Peyer's patch (tissue), 4 donors: ENCODE results near the gene RAD51AP2. TPM values are rescaled to one million over a fixed set of nuclear protein-coding genes. Genes with fewer than 3 reads are reported as not detected.
A peak's percentile ranks its signal among the peaks of the same experiment; 100 is the strongest.
"Not testable (repeated sequence)": the region's sequence is repeated elsewhere in the genome, so short reads cannot be mapped to it uniquely, and the experiment has no call there.

Experiments
- DNase-seq, 3 donors: peaks; one replicate each; pipeline ENCODE4 v3.0.0-alpha.2; 2017 to 2019
- H3K27ac ChIP-seq, 4 donors: fragments of 200-600 bp; sonication (generic); one replicate each; pipeline ENCODE4 v1.5.1; 2016 to 2019
- H3K27me3 ChIP-seq, 2 donors: fragments of 200-600 bp; sonication (generic); one replicate each; pipeline ENCODE4 v1.5.1; 2019
- H3K36me3 ChIP-seq, 3 donors: fragments of 200-600 bp; sonication (generic); one replicate each; pipeline ENCODE4 v1.5.1; 2016 to 2019
- H3K4me1 ChIP-seq, 4 donors: fragments of 200-600 bp; sonication (generic); one replicate each; pipeline ENCODE4 v1.5.1; 2016 to 2019
- H3K4me3 ChIP-seq, 4 donors: fragments of 200-600 bp; sonication (generic); 1 replicate in 3 of 4; 2 replicates in 1 of 4; pipeline ENCODE4 v1.5.1; 2016 to 2019; ENCODE audit warnings: mild to moderate bottlenecking in 1 of 4
- H3K9me3 ChIP-seq, 4 donors: fragments of 200-600 bp; sonication (generic); one replicate each; pipeline ENCODE4 v1.5.1; 2016 to 2019; ENCODE audit warnings: mild to moderate bottlenecking in 1 of 4
- CTCF ChIP-seq, 6 experiments: fragments of 450-650 bp in 4 of 6; fragments of 200-600 bp in 2 of 6; sonication (generic) in 1 of 6; IDR thresholded peaks; one replicate each; pipeline ENCODE4 v1.5.1; 2017 to 2019; ENCODE audit warnings: antibody characterized with exemption in 6 of 6, mild to moderate bottlenecking in 3 of 6, moderate library complexity in 1 of 6
- POLR2A ChIP-seq, 2 donors: fragments of 450-650 bp; IDR thresholded peaks; one replicate each; pipeline ENCODE4 v1.5.1; 2017; ENCODE audit warnings: antibody characterized with exemption in 2 of 2, mild to moderate bottlenecking in 2 of 2, moderate library complexity in 2 of 2
- total RNA-seq, 4 donors: library from RNA; depleted of rRNA; stranded (reverse); fragments of >200 nt; gene quantifications; one replicate each; pipeline ENCODE4 v1.1.0, GENCODE V29; 2016

The RAD51AP2 gene
- not detected for total RNA-seq

GRCh38 chr2:17518212-17519154, at the start of gene RAD51AP2:
TSS of gene RAD51AP2 (minus strand) at chr2:17518440. CDS start at chr2:17518415, 25 bp downstream.
- Histone ChIP-seq H3K27me3 (no peaks in the 10 kb centered on the region), H3K4me3 (peak within 1 kb of the TSS; percentile 28 to 46 (median 36)), H3K27ac (peak within 1 kb of the TSS in 1 of 4 donors; percentile 47), H3K9me3 (no peaks in the 10 kb centered on the region), H3K4me1 (peaks cover 0 to 9% (median 0%) of the 10 kb centered on the region in 4 donors), H3K36me3 (no peaks in the 10 kb centered on the region)
- TF ChIP-seq CTCF (IDR thresholded peaks at IDR 0.05) (no peak), POLR2A (IDR thresholded peaks at IDR 0.05) (no peak)
- DNase-seq, result peak; percentile 58 to 76 (median 72)

DNA sequence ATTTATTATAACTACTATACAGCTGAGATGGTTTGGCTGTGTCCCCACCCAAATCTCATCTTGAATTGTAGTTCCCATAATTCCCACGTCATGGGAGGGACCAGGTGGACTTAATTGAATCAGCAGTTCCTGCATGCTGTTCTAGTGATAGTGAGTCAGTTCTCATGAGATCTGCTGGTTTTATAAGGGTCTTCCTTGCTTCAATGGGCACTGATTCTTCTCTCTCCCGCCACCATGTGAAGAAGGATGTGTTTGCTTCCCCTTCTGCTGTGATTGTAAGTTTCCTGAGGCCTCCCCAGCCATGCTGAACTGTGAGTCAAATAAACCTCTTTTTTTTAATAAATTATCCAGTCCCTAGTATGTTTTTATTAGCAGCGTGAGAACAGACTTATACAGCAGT, 47.5 kb upstream of the RAD51AP2 start:
- not testable (repeated sequence) for H3K36me3 ChIP-seq, H3K4me3 ChIP-seq, H3K27me3 ChIP-seq, H3K27ac ChIP-seq, H3K9me3 ChIP-seq, H3K4me1 ChIP-seq, DNase-seq

GRCh38 chr2:17558878-17559277, 40.6 kb upstream of the RAD51AP2 start:
- no peaks in the 10 kb centered on the region for H3K9me3 ChIP-seq
- no peak overlapping the region for H3K27ac ChIP-seq
- TF ChIP-seq POLR2A (IDR thresholded peaks at IDR 0.05), result no peak
- TF ChIP-seq CTCF (IDR thresholded peaks at IDR 0.05), result no peak
- no peaks in the 10 kb centered on the region for H3K27me3 ChIP-seq
- H3K36me3 ChIP-seq, result no peaks in the 10 kb centered on the region
- no peak for DNase-seq
- no peaks in the 10 kb centered on the region for H3K4me1 ChIP-seq
- no peak overlapping the region for H3K4me3 ChIP-seq

- Histone ChIP-seq H3K4me3 (no peak overlapping the region), H3K27me3 (no peaks in the 10 kb centered on the region), H3K36me3 (no peaks in the 10 kb centered on the region), H3K27ac (no peak overlapping the region), H3K9me3 (no peaks in the 10 kb centered on the region), H3K4me1 (no peaks in the 10 kb centered on the region)
- TF ChIP-seq POLR2A (IDR thresholded peaks at IDR 0.05) (no peak), CTCF (IDR thresholded peaks at IDR 0.05) (no peak)
- no peak for DNase-seq
Observed at GRCh38 chr2:17558053-17558452, 39.8 kb upstream of the RAD51AP2 start.

- DNase-seq, result no peak
- no peaks in the 10 kb centered on the region for H3K4me1 ChIP-seq
- no peaks in the 10 kb centered on the region for H3K27me3 ChIP-seq
- no peak overlapping the region for H3K4me3 ChIP-seq
- no peaks in the 10 kb centered on the region for H3K36me3 ChIP-seq
- no peak for TF ChIP-seq CTCF (IDR thresholded peaks at IDR 0.05)
- no peak for TF ChIP-seq POLR2A (IDR thresholded peaks at IDR 0.05)
- H3K27ac ChIP-seq, result no peak overlapping the region
- H3K9me3 ChIP-seq, result no peaks in the 10 kb centered on the region
Observed at GRCh38 chr2:17557596-17557995, 39.4 kb upstream of the RAD51AP2 start.

GRCh38 chr2:17555150-17555549, 36.9 kb upstream of the RAD51AP2 start:
- TF ChIP-seq POLR2A (IDR thresholded peaks at IDR 0.05) (no peak), CTCF (IDR thresholded peaks at IDR 0.05) (no peak)

More at GRCh38 chr2:17555150-17555549, 36.9 kb upstream of the RAD51AP2 start:
- no peaks in the 10 kb centered on the region for H3K36me3 ChIP-seq
- H3K9me3 ChIP-seq, result no peaks in the 10 kb centered on the region
- no peak for DNase-seq
- H3K4me1 ChIP-seq, result no peaks in the 10 kb centered on the region
- H3K4me3 ChIP-seq, result no peak overlapping the region
- no peak overlapping the region for H3K27ac ChIP-seq
- H3K27me3 ChIP-seq, result no peaks in the 10 kb centered on the region
